Caco-2 (cell line): ENCODE measurements around the gene PRR19. TPM values are rescaled to one million over a fixed set of nuclear protein-coding genes. Genes with fewer than 3 reads are reported as not detected.
A peak's percentile ranks its signal among the peaks of the same experiment; 100 is the strongest.

ENCODE experiments used
- BruUV-seq: library from RNA; stranded (reverse); fragments of 400-500 nt; replicated peaks from 2 replicates; lab custom pipeline; 2021; lab: Mats Ljungman, UMichigan
- CTCF ChIA-PET: fragments of 300-600 bp; sonication (Branson Sonifier 250); formaldehyde crosslinking; loops from one replicate; lab custom pipeline; 2022; ENCODE audit warnings: antibody characterized with exemption; lab: Charles Lee
- POLR2A ChIA-PET: fragments of 300-600 bp; sonication (Branson Sonifier 250); formaldehyde crosslinking; loops from one replicate; lab custom pipeline; 2022; ENCODE audit warnings: antibody characterized with exemption; lab: Charles Lee
- DNase-seq, 2 experiments: peaks; one replicate each; pipeline versions ENCODE4 v3.0.0 to v3.0.0-alpha.2; 2020 to 2022
- H3K27me3 ChIP-seq: replicated peaks from 2 replicates; pipeline ENCODE4 v1.6.0; 2011; ENCODE audit warnings: low read length; ENCODE audit not compliant: control insufficient read depth, insufficient read depth
- H3K36me3 ChIP-seq: 2 replicates; pipeline ENCODE4 v1.5.1; 2011; ENCODE audit warnings: low read length; ENCODE audit not compliant: control insufficient read depth, insufficient read depth
- H3K4me1 ChIP-seq: fragments of 250-450 bp; sonication (Bioruptor Pico); 2 replicates; pipeline ENCODE4 v1.5.1; 2020; ENCODE audit warnings: mild to moderate bottlenecking
- H3K4me3 ChIP-seq: 2 replicates; pipeline ENCODE4 v1.5.1; 2011; ENCODE audit warnings: low read depth, mild to moderate bottlenecking, control low read depth, low read length
- H3K9me3 ChIP-seq: fragments of 250-450 bp; sonication (Bioruptor Pico); 2 replicates; pipeline ENCODE4 v1.5.1; 2020; ENCODE audit warnings: mild to moderate bottlenecking, moderate library complexity
- H3K27ac Mint-ChIP-seq: one replicate; pipeline ENCODE4 v1.8.0; 2022; ENCODE audit warnings: mixed read lengths; ENCODE audit not compliant: unreplicated experiment
- H3K27me3 Mint-ChIP-seq: one replicate; pipeline ENCODE4 v1.8.0; 2022; ENCODE audit warnings: mixed read lengths; ENCODE audit not compliant: insufficient read depth, unreplicated experiment
- H3K36me3 Mint-ChIP-seq: one replicate; pipeline ENCODE4 v1.8.0; 2022; ENCODE audit warnings: mild to moderate bottlenecking, mixed read lengths; ENCODE audit not compliant: insufficient read depth, unreplicated experiment
- H3K4me1 Mint-ChIP-seq: one replicate; pipeline ENCODE4 v1.8.0; 2022; ENCODE audit warnings: low read depth, mixed read lengths; ENCODE audit not compliant: unreplicated experiment
- H3K4me3 Mint-ChIP-seq: one replicate; pipeline ENCODE4 v1.8.0; 2022; ENCODE audit warnings: mild to moderate bottlenecking, moderate library complexity, mixed read lengths; ENCODE audit not compliant: unreplicated experiment
- H3K9me3 Mint-ChIP-seq: one replicate; pipeline ENCODE4 v1.8.0; 2022; ENCODE audit warnings: mixed read lengths; ENCODE audit not compliant: unreplicated experiment
- intact Hi-C: fragments of 100-400 bp; cut with micrococcal nuclease; formaldehyde crosslinking; loops from one replicate; pipeline ENCODE4 v1.10.0; 2022; ENCODE audit not compliant: unreplicated experiment
- total RNA-seq: library from RNA; stranded (reverse); gene quantifications from 2 replicates; pipeline ENCODE4 v1.2.3, GENCODE V29; 2022
- TF ChIP-seq, protein P1 (sequence below), 2 experiments: fragments of 200-600 bp in 1 of 2; IDR thresholded peaks; 1 replicate in 1 of 2; 2 replicates in 1 of 2; pipeline versions ENCODE4 v1.5.1 to v1.8.0; 2011 to 2022; ENCODE audit warnings: antibody characterized with exemption in 1 of 2, control low read depth in 1 of 2, inconsistent platforms in 1 of 2, low read depth in 1 of 2, low read length in 1 of 2, mild to moderate bottlenecking in 1 of 2, moderate library complexity in 1 of 2; ENCODE audit not compliant: insufficient read depth in 1 of 2, severe bottlenecking in 1 of 2, unreplicated experiment in 1 of 2

The PRR19 gene
- total RNA-seq, 1 experiment from 2014 or later = 2.8 TPM

GRCh38 chr19:42277821-42278451, 24.0 kb upstream of the PRR19 start:
- peaks cover 26% of the 10 kb centered on the region for H3K4me1 Mint-ChIP-seq
- BruUV-seq = no TSS peak
- POLR2A ChIA-PET = no interaction called here

DNA sequence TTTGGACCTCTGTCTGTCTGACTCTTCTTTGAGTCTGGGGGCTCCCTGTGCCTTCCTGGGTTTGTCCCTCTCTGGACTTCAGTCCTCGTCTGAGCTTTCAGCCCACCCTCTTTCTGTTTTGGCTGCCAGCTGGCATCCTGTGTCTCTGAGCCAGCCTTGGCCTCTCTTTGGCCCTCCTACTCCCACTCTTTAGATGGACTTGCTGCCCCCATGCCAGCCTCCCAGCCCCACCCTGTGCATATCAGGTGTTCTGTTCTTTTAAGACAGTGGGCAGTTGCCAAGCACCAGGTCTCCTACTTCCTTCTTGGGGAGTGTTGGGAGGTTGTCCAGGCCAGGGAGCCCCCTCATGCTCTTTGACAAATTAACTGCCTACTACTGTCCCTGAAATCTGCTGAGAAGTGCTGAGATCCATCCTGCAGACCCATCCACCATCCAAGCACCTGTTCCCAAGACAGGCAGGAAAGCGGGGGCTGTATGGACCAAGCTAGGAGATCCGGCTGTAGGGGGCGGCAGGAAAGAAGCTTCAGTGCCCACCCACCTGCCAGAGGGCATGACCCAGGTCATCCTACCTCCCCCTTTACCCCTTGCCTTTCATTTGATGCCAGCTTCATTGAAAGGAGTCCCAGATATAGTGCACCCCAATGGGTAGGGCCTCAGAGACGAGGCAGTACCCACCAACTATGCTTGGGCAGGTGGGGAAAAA, 23.3 kb upstream of the PRR19 start:
- POLR2A ChIA-PET = no interaction called here
- TF ChIP-seq, protein P1, sequence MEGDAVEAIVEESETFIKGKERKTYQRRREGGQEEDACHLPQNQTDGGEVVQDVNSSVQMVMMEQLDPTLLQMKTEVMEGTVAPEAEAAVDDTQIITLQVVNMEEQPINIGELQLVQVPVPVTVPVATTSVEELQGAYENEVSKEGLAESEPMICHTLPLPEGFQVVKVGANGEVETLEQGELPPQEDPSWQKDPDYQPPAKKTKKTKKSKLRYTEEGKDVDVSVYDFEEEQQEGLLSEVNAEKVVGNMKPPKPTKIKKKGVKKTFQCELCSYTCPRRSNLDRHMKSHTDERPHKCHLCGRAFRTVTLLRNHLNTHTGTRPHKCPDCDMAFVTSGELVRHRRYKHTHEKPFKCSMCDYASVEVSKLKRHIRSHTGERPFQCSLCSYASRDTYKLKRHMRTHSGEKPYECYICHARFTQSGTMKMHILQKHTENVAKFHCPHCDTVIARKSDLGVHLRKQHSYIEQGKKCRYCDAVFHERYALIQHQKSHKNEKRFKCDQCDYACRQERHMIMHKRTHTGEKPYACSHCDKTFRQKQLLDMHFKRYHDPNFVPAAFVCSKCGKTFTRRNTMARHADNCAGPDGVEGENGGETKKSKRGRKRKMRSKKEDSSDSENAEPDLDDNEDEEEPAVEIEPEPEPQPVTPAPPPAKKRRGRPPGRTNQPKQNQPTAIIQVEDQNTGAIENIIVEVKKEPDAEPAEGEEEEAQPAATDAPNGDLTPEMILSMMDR (IDR thresholded peaks at IDR 0.05; ENCODE audit: insufficient read depth in 1 of 2, low read depth in 1 of 2, low read length in 1 of 2, severe bottlenecking in 1 of 2, unreplicated experiment in 1 of 2) = no peak
- intact Hi-C loops = loop anchor here (1.0 kb wide), 1 partner anchor 35 kb away; no protein-coding TSS in a partner anchor

More at GRCh38 chr19:42277821-42278451, 24.0 kb upstream of the PRR19 start:
- H3K9me3 Mint-ChIP-seq = no peaks in the 10 kb centered on the region
- H3K27ac Mint-ChIP-seq = no peak overlapping the region
- intact Hi-C loops = no loop called here
- H3K36me3 ChIP-seq = no peaks in the 10 kb centered on the region
- no peaks in the 10 kb centered on the region for H3K27me3 ChIP-seq
- no peak overlapping the region for H3K4me3 Mint-ChIP-seq
- peaks cover 23% of the 10 kb centered on the region for H3K4me1 ChIP-seq
- H3K36me3 Mint-ChIP-seq = peaks cover 25% of the 10 kb centered on the region
- TF ChIP-seq, protein P1 (IDR thresholded peaks at IDR 0.05; ENCODE audit: insufficient read depth in 1 of 2, low read depth in 1 of 2, low read length in 1 of 2, severe bottlenecking in 1 of 2, unreplicated experiment in 1 of 2) = no peak
- CTCF ChIA-PET = interaction anchor here (0.5 kb wide), 1 partner anchor 18 kb away, joined by 5 read pairs; no protein-coding TSS in a partner anchor
- H3K27me3 Mint-ChIP-seq = no peaks in the 10 kb centered on the region
- DNase-seq = peak in 1 of 2 experiments; percentile 39
- no peak overlapping the region for H3K4me3 ChIP-seq
- no peaks in the 10 kb centered on the region for H3K9me3 ChIP-seq

GRCh38 chr19:42279155-42279901, 22.6 kb upstream of the PRR19 start:
- Mint-ChIP-seq H3K27ac (peak overlapping the region; percentile 93), H3K27me3 (no peaks in the 10 kb centered on the region), H3K9me3 (no peaks in the 10 kb centered on the region), H3K4me3 (peak overlapping the region; percentile 90), H3K36me3 (peaks cover 19% of the 10 kb centered on the region), H3K4me1 (peaks cover 26% of the 10 kb centered on the region)
- TF ChIP-seq, protein P1 (IDR thresholded peaks at IDR 0.05; ENCODE audit: insufficient read depth in 1 of 2, low read depth in 1 of 2, low read length in 1 of 2, severe bottlenecking in 1 of 2, unreplicated experiment in 1 of 2) = no peak
- ChIA-PET CTCF (interaction anchor here (0.6 to 2.6 kb wide), 11 partner anchors 9 to 205 kb away, joined by 3 to 25 read pairs (median 5); partner anchors contain the start of gene GSK3A), POLR2A (interaction anchor here (0.6 to 1.7 kb wide), 4 partner anchors 24 to 840 kb away, joined by 4 to 11 read pairs (median 8); partner anchors contain the start of gene ERF)
- Histone ChIP-seq H3K9me3 (no peaks in the 10 kb centered on the region), H3K4me3 (peak overlapping the region; percentile 52), H3K36me3 (no peaks in the 10 kb centered on the region), H3K4me1 (peaks cover 28% of the 10 kb centered on the region), H3K27me3 (no peaks in the 10 kb centered on the region)
- no peak for DNase-seq
- BruUV-seq = no TSS peak
- intact Hi-C loops = loop anchor here (1.0 kb wide), 1 partner anchor 36 kb away; no protein-coding TSS in a partner anchor

More for the DNA sequence above, 23.3 kb upstream of the PRR19 start:
- no peak overlapping the region for H3K27ac Mint-ChIP-seq
- no peaks in the 10 kb centered on the region for H3K9me3 ChIP-seq
- peaks cover 21% of the 10 kb centered on the region for H3K36me3 Mint-ChIP-seq
- no peak overlapping the region for H3K4me3 ChIP-seq
- peaks cover 26% of the 10 kb centered on the region for H3K4me1 Mint-ChIP-seq
- peaks cover 28% of the 10 kb centered on the region for H3K4me1 ChIP-seq
- no peaks in the 10 kb centered on the region for H3K9me3 Mint-ChIP-seq
- BruUV-seq = no TSS peak
- DNase-seq = no peak
- CTCF ChIA-PET = interaction anchor here (0.5 to 2.6 kb wide), 5 partner anchors 8 to 45 kb away, joined by 3 to 25 read pairs (median 5); partner anchors contain the start of gene GSK3A
- peak overlapping the region; percentile 90 for H3K4me3 Mint-ChIP-seq
- no peaks in the 10 kb centered on the region for H3K36me3 ChIP-seq
- no peaks in the 10 kb centered on the region for H3K27me3 ChIP-seq
- no peaks in the 10 kb centered on the region for H3K27me3 Mint-ChIP-seq
